Measurements from ENCODE around the gene CRABP1.

Gene CRABP1

DNA sequence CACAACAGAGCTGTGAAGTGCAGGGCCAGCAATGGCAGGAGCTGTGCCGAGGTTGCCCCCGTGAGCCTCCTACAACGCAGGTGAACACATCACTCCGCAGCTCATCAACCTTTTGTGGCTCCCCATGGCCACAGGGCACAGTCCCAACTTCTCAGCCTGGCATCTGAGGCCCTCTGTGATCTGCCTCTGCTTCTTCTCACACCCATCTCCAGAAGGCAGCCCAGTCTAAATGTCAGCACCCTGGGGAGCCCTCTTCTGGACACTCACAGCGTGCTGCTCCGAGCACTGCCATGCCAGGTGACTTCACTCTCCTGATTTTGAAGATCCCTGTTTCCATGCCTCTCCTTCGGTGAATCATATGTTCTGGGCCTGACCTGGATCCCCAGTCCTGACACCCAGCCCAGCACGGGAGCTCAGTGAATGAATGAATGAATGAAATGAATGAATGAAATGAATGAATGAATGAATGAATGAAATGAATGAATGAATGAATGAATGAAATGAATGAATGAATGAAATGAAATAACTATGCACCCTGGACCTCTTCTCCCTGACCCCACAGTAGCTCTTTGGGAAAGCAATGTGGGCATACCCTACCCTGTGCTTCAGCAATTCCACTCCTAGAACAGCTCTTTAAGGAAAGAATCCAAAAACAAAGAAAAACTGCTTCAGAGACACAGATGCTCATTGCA, 22.9 kb upstream of the CRABP1 start:
- DNase-seq, result no peak

DNA sequence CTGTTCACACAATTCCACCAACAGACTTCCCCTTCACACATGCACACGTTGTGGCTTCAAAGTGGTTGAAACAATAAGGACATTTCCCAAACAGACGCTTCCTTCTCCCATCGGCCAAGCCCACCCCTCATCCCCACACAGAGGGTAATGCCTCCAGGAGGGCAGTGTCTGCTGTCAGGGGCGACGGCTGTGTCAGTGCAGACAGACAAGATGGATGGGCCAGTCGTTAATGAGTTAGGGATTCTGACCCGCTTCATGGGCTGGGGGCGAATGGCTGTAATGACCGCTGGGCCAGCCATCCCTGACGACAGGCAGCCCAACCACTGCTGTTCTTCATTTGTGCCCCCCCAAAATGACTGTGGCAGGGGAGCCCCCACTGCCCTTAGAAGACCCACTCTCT, 20.6 kb upstream of the CRABP1 start:
- no peak for DNase-seq

DNA sequence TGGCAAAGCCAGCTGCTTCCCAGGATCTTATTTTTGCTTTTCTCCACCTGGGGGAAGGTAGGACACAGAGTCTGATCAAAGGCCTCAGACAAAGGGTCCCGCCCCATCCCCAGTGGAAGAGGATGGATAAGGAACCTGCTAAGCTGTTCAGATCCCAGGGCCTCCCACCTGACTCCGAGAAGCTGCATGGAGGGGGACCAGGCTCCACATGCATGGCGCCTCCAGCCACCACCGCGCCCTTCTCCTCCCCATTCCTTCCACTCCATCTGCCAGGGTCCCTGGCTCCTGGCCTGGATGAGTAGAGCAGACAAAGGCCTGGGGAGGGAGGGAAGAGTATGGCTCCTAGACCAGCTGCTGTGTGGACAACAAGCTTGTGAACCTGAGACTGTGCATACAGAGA, 20.0 kb upstream of the CRABP1 start:
- DNase-seq, result no peak

DNA sequence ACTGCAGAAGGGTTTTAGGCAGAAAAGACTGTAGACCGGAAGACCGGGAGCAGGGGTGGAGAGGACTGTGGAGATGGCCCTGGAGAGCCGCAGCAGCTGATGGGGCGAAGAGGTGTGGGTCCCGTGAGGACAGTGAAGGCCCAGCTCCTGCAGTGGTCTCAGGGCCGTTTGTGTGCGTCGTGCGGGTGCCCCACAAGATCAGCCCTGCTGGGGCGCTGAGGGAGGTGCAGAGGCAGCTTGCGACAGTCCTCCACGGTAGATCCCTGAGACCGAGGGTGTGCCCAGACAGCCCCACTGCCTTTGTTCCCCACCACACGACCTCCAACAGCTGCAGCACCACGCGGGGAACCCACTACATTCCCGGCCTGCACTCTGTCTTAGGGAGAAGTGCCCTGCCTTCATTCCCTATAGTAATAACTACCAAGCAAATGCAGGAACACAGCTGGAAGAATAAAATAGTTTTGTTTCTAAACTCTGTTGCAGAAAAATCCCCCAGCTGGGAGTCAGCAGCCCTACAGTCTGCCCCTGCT, 19.0 kb upstream of the CRABP1 start:
- no peak for DNase-seq

GRCh38 chr15:78321786-78322185, 18.4 kb upstream of the CRABP1 start:
- no peak for DNase-seq

GRCh38 chr15:78322243-78322642, 17.9 kb upstream of the CRABP1 start:
- no peak for DNase-seq

- DNase-seq, result no peak
These were observed 17.2 kb upstream of the CRABP1 start for GRCh38 chr15:78322724-78323521.

DNA sequence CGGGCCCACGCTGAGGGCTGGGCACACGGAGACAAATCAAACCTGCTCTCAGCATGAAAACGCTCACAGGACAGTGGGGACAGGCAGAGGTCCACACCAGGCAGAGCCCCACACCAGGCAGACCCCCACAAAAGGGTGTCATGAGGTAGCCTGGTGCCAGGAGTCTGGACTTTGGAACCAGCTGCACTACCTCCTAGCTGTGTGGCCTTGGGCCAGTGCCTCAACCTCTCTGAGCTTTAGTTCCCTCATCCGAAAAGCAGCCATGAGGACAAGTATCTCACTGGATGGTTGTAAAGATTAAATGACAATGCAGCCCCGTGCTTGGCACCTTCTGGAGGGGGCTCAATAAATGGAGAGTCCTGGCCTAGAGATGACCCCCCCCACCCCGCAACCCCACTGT, 16.5 kb upstream of the CRABP1 start:
- DNase-seq, result no peak

DNA sequence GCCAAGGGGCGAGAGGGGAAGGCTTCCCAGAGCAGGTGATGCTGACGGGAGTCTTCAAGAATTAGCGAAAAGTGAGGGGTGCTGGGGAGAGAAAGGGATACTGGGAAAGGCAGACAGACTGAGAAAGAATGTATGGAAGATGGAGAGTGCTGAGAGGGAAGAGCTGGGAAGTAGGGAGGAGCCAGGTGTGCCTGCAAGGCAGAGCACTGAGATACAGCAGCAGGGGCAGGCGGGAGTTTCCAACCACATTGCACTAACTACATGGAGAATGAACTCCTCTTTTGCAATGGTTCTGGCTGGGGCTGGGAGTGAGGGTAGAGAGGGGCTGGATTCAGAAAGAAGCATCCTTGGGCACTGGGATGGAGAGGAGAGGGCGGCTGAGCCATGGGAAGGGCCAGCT, 16.0 kb upstream of the CRABP1 start:
- no peak for DNase-seq

DNA sequence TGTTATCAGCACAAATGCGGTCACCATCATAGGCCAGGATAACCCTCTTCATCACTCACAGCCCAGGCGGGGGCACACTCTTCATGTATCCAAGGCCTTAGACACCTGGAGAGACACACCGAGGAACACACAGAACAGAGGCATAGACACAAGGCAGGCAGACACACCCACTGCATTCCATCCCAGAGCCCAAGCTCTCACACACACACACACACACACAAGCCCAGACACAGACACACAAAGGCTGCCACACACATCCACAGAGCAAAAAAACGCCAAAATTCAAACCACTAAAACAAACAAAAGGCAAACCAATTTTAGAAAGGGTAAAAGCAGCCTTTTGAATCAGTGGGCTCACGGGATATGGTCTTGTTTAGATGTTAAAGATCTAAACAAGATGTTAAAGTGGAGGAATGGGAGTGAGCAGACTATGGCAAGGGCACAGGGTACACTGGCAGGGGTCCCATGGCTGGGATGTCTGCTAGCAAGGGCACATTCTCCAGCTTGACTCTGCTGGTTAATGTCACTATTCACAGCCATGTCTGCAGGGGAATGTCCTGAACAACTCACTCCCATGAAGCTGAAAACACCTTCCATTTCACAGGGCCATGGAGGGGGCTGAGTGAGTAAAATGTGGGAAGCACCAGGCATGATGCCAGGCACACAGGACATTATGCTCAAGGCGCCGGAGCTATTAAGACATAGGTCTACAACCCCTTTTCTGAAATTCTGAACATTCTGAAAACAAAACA, 14.9 kb upstream of the CRABP1 start:
- DNase-seq, result no peak

- no peak for DNase-seq
These were observed 12.7 kb upstream of the CRABP1 start for GRCh38 chr15:78327466-78327865.

- DNase-seq, result no peak
These were observed 10.5 kb upstream of the CRABP1 start for GRCh38 chr15:78329625-78330024.

GRCh38 chr15:78334845-78335244, 5.3 kb upstream of the CRABP1 start:
- no peak for DNase-seq

DNA sequence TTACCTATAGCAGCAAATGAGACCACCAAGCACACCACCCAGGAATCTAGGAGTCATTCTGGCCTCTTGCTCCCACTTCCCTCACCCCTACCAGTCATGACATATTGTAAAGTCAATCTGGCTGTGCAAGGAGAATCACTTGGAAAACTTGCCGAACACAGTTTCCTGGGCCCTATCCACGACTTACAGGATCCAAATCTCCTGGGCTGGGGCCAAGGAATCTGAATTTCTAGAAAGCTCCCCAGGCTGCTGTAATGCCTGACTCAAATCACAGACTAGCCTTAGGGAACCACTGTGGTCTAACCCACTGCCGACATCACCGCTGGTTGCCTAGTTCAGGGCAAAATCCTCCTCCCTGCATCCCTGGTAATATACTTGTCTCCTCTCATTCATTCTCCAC, 4.2 kb upstream of the CRABP1 start:
- DNase-seq, result no peak

DNA sequence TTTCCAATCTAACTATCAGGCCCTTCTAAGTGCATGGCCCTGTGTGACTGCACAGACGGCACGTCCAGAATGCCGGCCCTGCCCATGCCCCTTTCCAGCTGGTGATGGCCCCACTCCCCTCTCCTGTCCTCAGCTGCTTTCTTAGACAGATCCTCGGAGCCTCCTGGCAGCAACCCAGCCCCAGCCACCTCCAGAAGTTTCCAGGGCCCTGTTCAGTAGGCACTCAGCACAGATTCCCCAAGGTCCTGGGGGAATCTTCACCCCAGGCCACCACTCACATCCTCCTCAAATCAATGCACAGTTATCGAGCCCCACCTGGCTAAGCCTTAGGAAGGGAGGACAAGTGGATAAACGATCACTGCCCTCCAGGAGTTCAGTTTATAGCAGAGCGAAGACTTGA, 1.4 kb upstream of the CRABP1 start:
- no peak for DNase-seq

GRCh38 chr15:78339559-78339958, 594 bp upstream of the CRABP1 start:
- DNase-seq, result no peak

- DNase-seq, result peak; percentile 71
These were observed 1.2 kb downstream of the CRABP1 start for GRCh38 chr15:78341057-78341987.

- no peak for DNase-seq
These were observed 1.9 kb downstream of the CRABP1 start for GRCh38 chr15:78342021-78342420.

GRCh38 chr15:78343276-78344060, 3.3 kb downstream of the CRABP1 start:
- no peak for DNase-seq

DNA sequence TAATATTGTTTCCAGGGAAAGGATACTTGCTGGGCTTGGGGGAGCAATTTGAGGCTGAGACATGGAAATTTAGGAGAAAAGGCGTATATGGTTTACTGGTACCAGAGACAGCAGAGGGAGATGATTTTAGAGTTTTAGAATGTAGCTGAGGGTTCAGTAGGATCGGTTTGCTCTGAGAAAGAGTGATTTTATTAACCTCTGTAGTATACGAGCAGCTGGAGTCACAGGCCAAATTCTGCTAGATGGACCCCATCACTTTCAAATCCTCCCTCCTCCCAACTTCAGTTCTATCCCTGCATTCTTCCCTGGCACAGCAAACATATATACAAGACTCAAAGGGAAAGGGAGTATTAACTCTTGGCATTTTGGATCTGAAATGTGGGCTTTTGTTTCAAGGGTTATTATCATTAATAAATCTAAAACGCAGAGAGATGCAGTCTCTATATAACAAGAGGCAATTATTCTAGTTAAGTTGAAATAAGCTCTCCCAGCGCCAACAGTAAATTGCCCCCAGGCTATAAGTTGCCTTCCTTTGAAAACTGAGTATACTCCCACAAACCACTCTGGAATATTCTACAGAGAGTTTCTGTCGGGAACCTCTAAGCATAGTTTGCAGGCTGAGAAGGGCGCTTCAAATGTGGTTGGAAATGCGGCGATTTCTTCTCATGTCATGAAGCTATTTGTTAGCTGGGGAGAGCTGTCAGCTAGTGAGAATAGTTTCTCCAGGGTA, 5.4 kb downstream of the CRABP1 start:
- DNase-seq, result no peak
